ENCODE measurements around the gene TCHP.

The TCHP gene

GRCh38 chr12:109902891-109903418 is 2.9 kb downstream of the TCHP start:
- intact Hi-C loops (cut with DNase I; ENCODE audit: low total_unique reads) = no loop called here
- no peak overlapping the region for H3K4me3 ChIP-seq
- H3K4me1 ChIP-seq = peaks cover 0 to 21% (median 11%) of the 10 kb centered on the region in 4 donors
- peaks cover 46 to 56% (median 51%) of the 10 kb centered on the region in 3 donors for H3K36me3 ChIP-seq
- no peak for TF ChIP-seq CTCF (IDR thresholded peaks at IDR 0.05)
- H3K27me3 ChIP-seq = no peaks in the 10 kb centered on the region
- no peak for DNase-seq
- no peak overlapping the region for H3K27ac ChIP-seq
- no peaks in the 10 kb centered on the region for H3K9me3 ChIP-seq

- Histone ChIP-seq H3K36me3 (peaks cover 64 to 78% (median 72%) of the 10 kb centered on the region in 3 donors), H3K4me1 (peaks cover 0 to 16% (median 10%) of the 10 kb centered on the region in 4 donors)
Observed at GRCh38 chr12:109905301-109905700, 5.2 kb downstream of the TCHP start.

GRCh38 chr12:109910254-109910968 is 10.3 kb downstream of the TCHP start:
- Histone ChIP-seq H3K4me3 (no peak overlapping the region), H3K9me3 (no peaks in the 10 kb centered on the region), H3K36me3 (peaks cover 79 to 99% (median 92%) of the 10 kb centered on the region in 3 donors), H3K27ac (no peak overlapping the region), H3K27me3 (no peaks in the 10 kb centered on the region), H3K4me1 (no peaks in the 10 kb centered on the region)
- intact Hi-C loops (cut with DNase I; ENCODE audit: low total_unique reads) = no loop called here
- no peak for DNase-seq
- no peak for TF ChIP-seq CTCF (IDR thresholded peaks at IDR 0.05)

More at GRCh38 chr12:109905301-109905700, 5.2 kb downstream of the TCHP start:
- no peak overlapping the region for H3K4me3 ChIP-seq
- intact Hi-C loops (cut with DNase I; ENCODE audit: low total_unique reads) = no loop called here
- TF ChIP-seq CTCF (IDR thresholded peaks at IDR 0.05) = no peak
- no peak overlapping the region for H3K27ac ChIP-seq
- no peaks in the 10 kb centered on the region for H3K9me3 ChIP-seq
- no peak for DNase-seq
- H3K27me3 ChIP-seq = no peaks in the 10 kb centered on the region

- no peak for TF ChIP-seq CTCF (IDR thresholded peaks at IDR 0.05)
Observed at GRCh38 chr12:109910969-109911348, 10.9 kb downstream of the TCHP start.

GRCh38 chr12:109912855-109913321 is 12.8 kb downstream of the TCHP start:
- TF ChIP-seq CTCF (IDR thresholded peaks at IDR 0.05) = no peak
- DNase-seq = no peak
- no peaks in the 10 kb centered on the region for H3K27me3 ChIP-seq
- intact Hi-C loops (cut with DNase I; ENCODE audit: low total_unique reads) = no loop called here
- no peaks in the 10 kb centered on the region for H3K9me3 ChIP-seq
- peaks cover 78 to 99% (median 92%) of the 10 kb centered on the region in 3 donors for H3K36me3 ChIP-seq
- no peak overlapping the region for H3K27ac ChIP-seq
- H3K4me3 ChIP-seq = no peak overlapping the region
- H3K4me1 ChIP-seq = no peaks in the 10 kb centered on the region

More at GRCh38 chr12:109910969-109911348, 10.9 kb downstream of the TCHP start:
- intact Hi-C loops (cut with DNase I; ENCODE audit: low total_unique reads) = no loop called here
- Histone ChIP-seq H3K36me3 (peaks cover 79 to 99% (median 92%) of the 10 kb centered on the region in 3 donors), H3K4me3 (no peak overlapping the region), H3K27me3 (no peaks in the 10 kb centered on the region), H3K4me1 (no peaks in the 10 kb centered on the region), H3K27ac (no peak overlapping the region), H3K9me3 (no peaks in the 10 kb centered on the region)
- no peak for DNase-seq
